ENCODE data around the gene SSBP4. TPM values are rescaled to one million over a fixed set of nuclear protein-coding genes. Genes with fewer than 3 reads are reported as not detected.
A peak's percentile ranks its signal among the peaks of the same experiment; 100 is the strongest.

Gene SSBP4
- total and polyA plus RNA-seq, 4 donors = 4.0 to 19.0 (median 11.5) TPM

- H3K27me3 ChIP-seq (ENCODE audit: control insufficient read depth in 4 of 4, insufficient read depth in 4 of 4, low read length in 3 of 4) = no peaks in the 10 kb centered on the region
- no peak overlapping the region for H3K9ac ChIP-seq (ENCODE audit: low read depth in 1 of 2, low read length in 2 of 2)
- no peaks in the 10 kb centered on the region for H3K36me3 ChIP-seq (ENCODE audit: control insufficient read depth in 4 of 4, insufficient read depth in 3 of 4, low read depth in 1 of 4, low read length in 3 of 4)
- no peak overlapping the region for H3K4me3 ChIP-seq (ENCODE audit: low read depth in 1 of 3, low read length in 3 of 3)
- WGBS = 41% methylated on average over 6 of the region's 6 CpGs
- H3K27ac ChIP-seq (ENCODE audit: low read depth in 1 of 2, low read length in 2 of 2) = peak overlapping the region; percentile 60 to 81
- H3K9me3 ChIP-seq (ENCODE audit: control insufficient read depth in 4 of 4, low read length in 3 of 4) = no peaks in the 10 kb centered on the region
- no peak for DNase-seq (ENCODE audit: low spot score)
- TF ChIP-seq GABPA (IDR thresholded peaks at IDR 0.05 in 1 of 2, conservative IDR thresholded peaks at IDR 0.05 in 1 of 2) = no peak
- TF ChIP-seq MAX (IDR thresholded peaks at IDR 0.05) = peak; percentile 43
- TF ChIP-seq EGR1 (IDR thresholded peaks at IDR 0.05; ENCODE audit: low read depth in 2 of 2) = peak; percentile 47 to 84
- TF ChIP-seq HNF4G (IDR thresholded peaks at IDR 0.05) = no peak
- peak; percentile 35 for TF ChIP-seq FOXA2 (IDR thresholded peaks at IDR 0.05)
- peak; percentile 40 for TF ChIP-seq YY1 (IDR thresholded peaks at IDR 0.05)
- peak; percentile 66 for TF ChIP-seq SP1 (IDR thresholded peaks at IDR 0.05)
- no peak for TF ChIP-seq FOXA1 (IDR thresholded peaks at IDR 0.05)
- TF ChIP-seq RXRA (IDR thresholded peaks at IDR 0.05) = peak; percentile 86 to 91
- TF ChIP-seq NR2F2 (IDR thresholded peaks at IDR 0.05) = peak; percentile 38
- TF ChIP-seq REST (IDR thresholded peaks at IDR 0.05) = peak; percentile 42
- TF ChIP-seq CTCF (IDR thresholded peaks at IDR 0.05; ENCODE audit: low read depth, low read length, missing input control) = no peak
- TF ChIP-seq TAF1 (conservative IDR thresholded peaks at IDR 0.05) = no peak
- peak; percentile 59 to 62 for TF ChIP-seq HNF4A (conservative IDR thresholded peaks at IDR 0.05)
- TF ChIP-seq ZBTB33 (IDR thresholded peaks at IDR 0.05) = peak; percentile 40
- peak; percentile 94 to 96 for TF ChIP-seq JUND (IDR thresholded peaks at IDR 0.05)
- peak; percentile 70 for TF ChIP-seq ATF3 (IDR thresholded peaks at IDR 0.05)
- peak in 1 of 2 donors; percentile 22 for TF ChIP-seq RAD21 (IDR thresholded peaks at IDR 0.05)
- peaks cover 10 to 43% (median 24%) of the 10 kb centered on the region in 4 donors for H3K4me1 ChIP-seq (ENCODE audit: control insufficient read depth in 4 of 4, insufficient read depth in 4 of 4, low read length in 3 of 4)
Measured at GRCh38 chr19:18377026-18377425, 42.2 kb upstream of the SSBP4 start.
